Ishikawa (cell line): Measurements from ENCODE around the gene BOK.

ENCODE experiments used
- CEBPB ChIP-seq: IDR thresholded peaks from 2 replicates; pipeline ENCODE4 v1.6.1; 2012
- CREB1 ChIP-seq: IDR thresholded peaks from 2 replicates; pipeline ENCODE4 v1.6.1; 2012; ENCODE audit warnings: low read depth
- EGR1 ChIP-seq: IDR thresholded peaks from 2 replicates; pipeline ENCODE4 v1.6.1; 2012
- EP300 ChIP-seq: IDR thresholded peaks from 2 replicates; pipeline ENCODE4 v1.6.1; 2012; ENCODE audit warnings: borderline replicate concordance
- FOXM1 ChIP-seq: IDR thresholded peaks from 2 replicates; pipeline ENCODE4 v1.6.1; 2012; ENCODE audit warnings: low read depth, borderline replicate concordance
- MAX ChIP-seq: IDR thresholded peaks from 2 replicates; pipeline ENCODE4 v1.6.1; 2012
- NFIC ChIP-seq: IDR thresholded peaks from 2 replicates; pipeline ENCODE4 v1.6.1; 2012
- RAD21 ChIP-seq: IDR thresholded peaks from 2 replicates; pipeline ENCODE4 v1.6.1; 2012; ENCODE audit warnings: low read depth
- REST ChIP-seq: IDR thresholded peaks from 2 replicates; pipeline ENCODE4 v1.6.1; 2012; ENCODE audit warnings: low read depth, mild to moderate bottlenecking
- TAF1 ChIP-seq: IDR thresholded peaks from 2 replicates; pipeline ENCODE4 v1.6.1; 2012; ENCODE audit warnings: low read depth, mild to moderate bottlenecking
- TCF12 ChIP-seq: IDR thresholded peaks from 2 replicates; pipeline ENCODE4 v1.6.1; 2012; ENCODE audit warnings: low read depth
- TEAD4 ChIP-seq: IDR thresholded peaks from 2 replicates; pipeline ENCODE4 v1.6.1; 2012
- USF1 ChIP-seq: IDR thresholded peaks from 2 replicates; pipeline ENCODE4 v1.6.1; 2012
- YY1 ChIP-seq: IDR thresholded peaks from 2 replicates; pipeline ENCODE4 v1.6.1; 2012; ENCODE audit warnings: low read depth
- ZBTB7A ChIP-seq: IDR thresholded peaks from 2 replicates; pipeline ENCODE4 v1.6.1; 2012; ENCODE audit warnings: low read depth

The BOK gene

GRCh38 chr2:241560883-241561474, 2.4 kb downstream of the BOK start:
- TF ChIP-seq RAD21 (no peak), USF1 (no peak), ZBTB7A (no peak), MAX (no peak), REST (no peak), YY1 (no peak), EP300 (no peak)

GRCh38 chr2:241561832-241562231, 3.3 kb downstream of the BOK start:
- TF ChIP-seq NFIC (peak; percentile 52), USF1 (no peak), ZBTB7A (0 out of 2 replicates have a peak, but pooled peaks have one; percentile 31), FOXM1 (no peak), EP300 (peak; percentile 17; the same call in 1 of the 2 replicates), TAF1 (no peak), RAD21 (no peak), REST (no peak), TEAD4 (no peak), CEBPB (no peak), EGR1 (peak; percentile 78), CREB1 (no peak), TCF12 (peak; percentile 44; the same call in 1 of the 2 replicates)

- no peak for TF ChIP-seq TAF1
- no peak for TF ChIP-seq REST
- TF ChIP-seq MAX = no peak
- no peak for TF ChIP-seq YY1
- TF ChIP-seq USF1 = no peak
- no peak for TF ChIP-seq FOXM1
- TF ChIP-seq ZBTB7A = no peak
- TF ChIP-seq CEBPB = no peak
- no peak for TF ChIP-seq RAD21
- TF ChIP-seq CREB1 = no peak
- TF ChIP-seq TCF12 = no peak
- TF ChIP-seq EP300 = no peak
- TF ChIP-seq NFIC = no peak
- TF ChIP-seq EGR1 = no peak
- no peak for TF ChIP-seq TEAD4
Observed at GRCh38 chr2:241562269-241562891, 3.8 kb downstream of the BOK start.

GRCh38 chr2:241563031-241563507, 4.5 kb downstream of the BOK start:
- TF ChIP-seq CEBPB (no peak), REST (peak; percentile 40; the same call in 1 of the 2 replicates)
